B cell (primary cell): ENCODE results near the gene EPB41L1. TPM values are rescaled to one million over a fixed set of nuclear protein-coding genes. Genes with fewer than 3 reads are reported as not detected.

Experiments used
- ATAC-seq: fragments of 200-7000 bp; cut with Tn5 transposase; one replicate; pipeline ENCODE4 v1.10.0; 2021; ENCODE audit warnings: low read depth, mild to moderate bottlenecking, moderate number of reproducible peaks, moderate library complexity
- CTCF ChIA-PET: fragments of 350-600 bp; sonication (Branson Sonifier 250); formaldehyde crosslinking; loops from one replicate; lab custom pipeline; 2021; ENCODE audit warnings: antibody characterized with exemption, inconsistent platforms; lab: Charles Lee
- POLR2A ChIA-PET: fragments of 350-600 bp; sonication (Branson Sonifier 250); formaldehyde crosslinking; loops from one replicate; lab custom pipeline; 2021; ENCODE audit warnings: antibody characterized with exemption; lab: Charles Lee
- DNase-seq: peaks from one replicate; pipeline ENCODE4 v3.0.0; 2013
- H2AFZ ChIP-seq: 2 replicates; pipeline ENCODE4 v1.6.1; 2012; ENCODE audit warnings: mild to moderate bottlenecking, low read depth, low read length; ENCODE audit not compliant: insufficient read depth, poor library complexity, severe bottlenecking
- H3K27ac ChIP-seq, 2 donors: 1 replicate in 1 of 2; 2 replicates in 1 of 2; pipeline ENCODE4 v1.5.1; 2012 to 2013; ENCODE audit warnings: low read length in 2 of 2, mild to moderate bottlenecking in 2 of 2, moderate library complexity in 1 of 2
- H3K27me3 ChIP-seq, 4 experiments: fragments of 200-600 bp in 1 of 4; sonication (generic) in 1 of 4; replicated peaks in 1 of 4; 1 replicate in 2 of 4; 2 replicates in 2 of 4; pipeline versions ENCODE4 v1.6.1 to v1.7.0; 2013 to 2016; ENCODE audit warnings: low read length in 3 of 4, mild to moderate bottlenecking in 2 of 4, mixed read lengths in 1 of 4, moderate library complexity in 1 of 4; ENCODE audit not compliant: insufficient read depth in 4 of 4, control insufficient read depth in 3 of 4; ENCODE audit errors: control extremely low read depth in 1 of 4
- H3K36me3 ChIP-seq, 2 experiments: replicated peaks in 1 of 2; 1 replicate in 1 of 2; 2 replicates in 1 of 2; pipeline versions ENCODE4 v1.6.1 to v1.7.1; 2013; ENCODE audit warnings: low read length in 1 of 2; ENCODE audit not compliant: insufficient read depth in 2 of 2, control insufficient read depth in 1 of 2; ENCODE audit errors: control extremely low read depth in 1 of 2, extremely low read depth in 1 of 2
- H3K4me1 ChIP-seq, 2 donors: fragments of 200-600 bp in 1 of 2; sonication (generic) in 1 of 2; 1 replicate in 1 of 2; 2 replicates in 1 of 2; pipeline versions ENCODE4 v1.5.1 to v1.6.1; 2013 to 2017; ENCODE audit warnings: low read length in 2 of 2; ENCODE audit not compliant: control insufficient read depth in 2 of 2, insufficient read depth in 2 of 2
- H3K4me2 ChIP-seq: replicated peaks from 2 replicates; pipeline ENCODE3; 2012; ENCODE audit warnings: mild to moderate bottlenecking, low read depth, low read length; ENCODE audit not compliant: poor library complexity, severe bottlenecking
- H3K4me3 ChIP-seq, 5 experiments: fragments of 200-600 bp in 1 of 5; sonication (generic) in 1 of 5; 1 replicate in 3 of 5; 2 replicates in 2 of 5; pipeline versions ENCODE4 v1.5.1 to v1.7.0; 2011 to 2016; ENCODE audit warnings: low read length in 4 of 5, mild to moderate bottlenecking in 4 of 5, low read depth in 2 of 5, control low read depth in 1 of 5, moderate library complexity in 1 of 5; ENCODE audit not compliant: insufficient read depth in 1 of 5; ENCODE audit errors: control extremely low read depth in 1 of 5, extremely low read depth in 1 of 5
- H3K79me2 ChIP-seq: fragments of 200-600 bp; sonication (generic); one replicate; pipeline ENCODE4 v1.6.0; 2016; ENCODE audit warnings: low read length; ENCODE audit not compliant: control insufficient read depth, insufficient read depth
- H3K9ac ChIP-seq: fragments of 200-600 bp; sonication (generic); 2 replicates; pipeline ENCODE4 v1.6.1; 2017; ENCODE audit warnings: mild to moderate bottlenecking, low read length, moderate library complexity
- H3K9me3 ChIP-seq, 3 donors: one replicate each; pipeline versions ENCODE4 v1.6.1 to v1.7.1; 2013; ENCODE audit warnings: low read length in 2 of 3; ENCODE audit not compliant: control insufficient read depth in 2 of 3, insufficient read depth in 1 of 3; ENCODE audit errors: control extremely low read depth in 1 of 3
- H4K20me1 ChIP-seq: 2 replicates; pipeline ENCODE4 v1.6.0; 2012; ENCODE audit warnings: mild to moderate bottlenecking, low read length; ENCODE audit not compliant: insufficient read depth, control insufficient read depth, poor library complexity, severe bottlenecking
- H3K27ac Mint-ChIP-seq: one replicate; pipeline ENCODE4 v1.8.0; 2021; ENCODE audit warnings: mixed read lengths
- H3K27me3 Mint-ChIP-seq: one replicate; pipeline ENCODE4 v1.8.0; 2021; ENCODE audit warnings: mixed read lengths
- H3K4me1 Mint-ChIP-seq: one replicate; pipeline ENCODE4 v1.8.0; 2021; ENCODE audit warnings: mixed read lengths
- H3K4me3 Mint-ChIP-seq: one replicate; pipeline ENCODE4 v1.8.0; 2021; ENCODE audit warnings: mixed read lengths
- H3K9me3 Mint-ChIP-seq: one replicate; pipeline ENCODE4 v1.8.0; 2022; ENCODE audit warnings: mixed read lengths; ENCODE audit not compliant: insufficient read depth
- EZH2 ChIP-seq: IDR thresholded peaks from 2 replicates; pipeline ENCODE4 v1.6.1; 2012; ENCODE audit warnings: borderline replicate concordance, low read depth, mild to moderate bottlenecking, moderate library complexity, low read length; ENCODE audit not compliant: insufficient read depth, poor library complexity, severe bottlenecking
- WGBS: methylation state at CpG from one replicate; pipeline ENCODE4 v1.1.5; 2013; ENCODE audit warnings: missing lambda C conversion rate; ENCODE audit not compliant: insufficient coverage; 5-methylcytosine and 5-hydroxymethylcytosine counted together
- intact Hi-C: fragments of 100-400 bp; cut with micrococcal nuclease; formaldehyde crosslinking; loops from one replicate; pipeline ENCODE4 v1.10.0; 2022
- polyA plus RNA-seq: library from polyadenylated mRNA; depleted of rRNA; stranded (reverse); fragments of >200 nt; gene quantifications from 2 replicates; pipeline ENCODE4 v1.2.3, GENCODE V29; 2012
- total RNA-seq, 2 donors: library from RNA; stranded (reverse); fragments of 120-200 nt in 1 of 2; gene quantifications; 1 replicate in 1 of 2; 2 replicates in 1 of 2; pipeline versions ENCODE4 v1.2.3 to v1.2.4, GENCODE V29; 2013 to 2022
- TF ChIP-seq, protein P1 (sequence below): fragments of 200-600 bp; IDR thresholded peaks from one replicate; pipeline ENCODE4 v1.8.0; 2022; ENCODE audit warnings: antibody characterized with exemption, mild to moderate bottlenecking

EPB41L1 gene
- total and polyA plus RNA-seq, 2 donors (not counting 1 experiment from before 2014, with no cell fraction given) = 0.12 to 1.3 TPM

DNA sequence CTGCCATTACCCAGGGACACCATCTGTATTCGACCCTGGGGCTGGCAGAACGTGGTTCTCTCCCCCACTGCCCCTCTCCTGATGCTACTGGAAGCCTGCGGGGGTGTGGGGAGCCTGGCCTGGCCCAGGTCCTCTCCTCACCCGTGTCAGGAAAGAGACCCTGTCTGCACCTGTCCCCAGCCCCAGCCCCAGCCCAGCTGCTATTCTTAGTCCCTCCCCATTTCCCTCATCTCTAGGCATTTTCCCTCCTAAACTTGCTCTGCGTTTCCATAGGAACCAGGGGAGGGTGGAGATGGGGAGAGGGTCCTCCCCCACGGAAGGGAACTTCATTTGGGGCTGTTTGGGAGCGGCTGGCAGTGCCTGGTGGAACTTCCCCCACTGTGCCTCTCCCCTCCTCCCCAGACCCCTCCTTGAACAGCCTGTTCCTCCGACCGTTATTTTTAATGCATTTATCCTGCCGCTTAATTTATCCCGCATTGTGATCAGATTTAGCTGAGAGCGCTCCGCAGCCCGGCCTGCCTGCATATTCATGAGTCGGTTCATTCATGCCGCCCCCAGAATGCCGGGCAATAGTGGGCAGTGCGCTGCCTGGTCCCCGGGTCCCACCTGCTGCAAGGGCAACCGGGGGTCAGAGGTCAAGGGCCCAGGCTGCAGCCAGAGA lies 119.8 kb downstream of the EPB41L1 start:
- TF ChIP-seq EZH2 = no peak
- TF ChIP-seq, protein P1, sequence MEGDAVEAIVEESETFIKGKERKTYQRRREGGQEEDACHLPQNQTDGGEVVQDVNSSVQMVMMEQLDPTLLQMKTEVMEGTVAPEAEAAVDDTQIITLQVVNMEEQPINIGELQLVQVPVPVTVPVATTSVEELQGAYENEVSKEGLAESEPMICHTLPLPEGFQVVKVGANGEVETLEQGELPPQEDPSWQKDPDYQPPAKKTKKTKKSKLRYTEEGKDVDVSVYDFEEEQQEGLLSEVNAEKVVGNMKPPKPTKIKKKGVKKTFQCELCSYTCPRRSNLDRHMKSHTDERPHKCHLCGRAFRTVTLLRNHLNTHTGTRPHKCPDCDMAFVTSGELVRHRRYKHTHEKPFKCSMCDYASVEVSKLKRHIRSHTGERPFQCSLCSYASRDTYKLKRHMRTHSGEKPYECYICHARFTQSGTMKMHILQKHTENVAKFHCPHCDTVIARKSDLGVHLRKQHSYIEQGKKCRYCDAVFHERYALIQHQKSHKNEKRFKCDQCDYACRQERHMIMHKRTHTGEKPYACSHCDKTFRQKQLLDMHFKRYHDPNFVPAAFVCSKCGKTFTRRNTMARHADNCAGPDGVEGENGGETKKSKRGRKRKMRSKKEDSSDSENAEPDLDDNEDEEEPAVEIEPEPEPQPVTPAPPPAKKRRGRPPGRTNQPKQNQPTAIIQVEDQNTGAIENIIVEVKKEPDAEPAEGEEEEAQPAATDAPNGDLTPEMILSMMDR = no peak
- Histone ChIP-seq H3K9ac (no peak overlapping the region), H3K36me3 (no peaks in the 10 kb centered on the region), H3K27ac (no peak overlapping the region), H3K27me3 (peaks cover 0 to 8% (median 0%) of the 10 kb centered on the region in 4 experiments), H4K20me1 (no peaks in the 10 kb centered on the region), H3K4me1 (no peaks in the 10 kb centered on the region), H3K4me3 (no peak overlapping the region), H3K79me2 (no peaks in the 10 kb centered on the region), H3K9me3 (peaks cover 0 to 3% (median 0%) of the 10 kb centered on the region in 3 donors), H2AFZ (no peak overlapping the region), H3K4me2 (no peak overlapping the region)
- ChIA-PET CTCF (interaction anchor here (0.8 to 3.8 kb wide), 8 partner anchors 10 to 645 kb away, joined by 3 to 20 read pairs (median 4); no protein-coding TSS in a partner anchor), POLR2A (no interaction called here)
- Mint-ChIP-seq H3K4me1 (no peaks in the 10 kb centered on the region), H3K4me3 (no peak overlapping the region), H3K27ac (no peak overlapping the region), H3K9me3 (no peaks in the 10 kb centered on the region), H3K27me3 (peaks cover 18% of the 10 kb centered on the region)
- intact Hi-C loops = no loop called here
- 79% methylated on average over 16 of the region's 20 CpGs for WGBS
- no peak for ATAC-seq
- DNase-seq = no peak

DNA sequence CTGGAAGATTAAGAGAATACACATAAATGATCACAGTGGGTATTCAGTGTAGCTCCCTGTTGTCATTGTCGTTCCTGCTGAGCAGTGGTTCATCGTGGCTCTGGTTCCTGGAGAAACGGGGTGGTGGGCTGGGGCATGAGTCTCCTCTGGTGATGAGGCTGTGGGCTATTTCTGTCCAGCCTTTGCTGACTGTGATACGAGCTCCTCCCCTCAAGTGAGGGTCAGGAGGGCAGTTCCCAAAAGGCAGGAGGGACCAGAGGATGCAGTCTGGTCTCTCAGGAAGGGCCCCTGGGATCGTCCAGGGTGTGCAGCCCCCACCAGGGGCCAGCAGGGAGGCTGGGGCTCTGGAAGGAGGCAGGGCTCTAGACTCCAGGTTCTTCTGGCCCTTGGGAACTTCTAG lies 120.5 kb downstream of the EPB41L1 start:
- ChIA-PET POLR2A (no interaction called here), CTCF (no interaction called here)
- H3K9ac ChIP-seq = no peak overlapping the region
- no peaks in the 10 kb centered on the region for H3K79me2 ChIP-seq
- H3K36me3 ChIP-seq = no peaks in the 10 kb centered on the region
- DNase-seq = no peak
- peaks cover 0 to 11% (median 0%) of the 10 kb centered on the region in 4 experiments for H3K27me3 ChIP-seq
- H3K4me3 ChIP-seq = no peak overlapping the region
- intact Hi-C loops = no loop called here
- H3K27ac ChIP-seq = no peak overlapping the region
- H4K20me1 ChIP-seq = no peaks in the 10 kb centered on the region
- H2AFZ ChIP-seq = no peak overlapping the region
- TF ChIP-seq, protein P1 = no peak
- TF ChIP-seq EZH2 = no peak
- peaks cover 0 to 3% (median 0%) of the 10 kb centered on the region in 3 donors for H3K9me3 ChIP-seq
- Mint-ChIP-seq H3K4me3 (no peak overlapping the region), H3K4me1 (no peaks in the 10 kb centered on the region), H3K27me3 (peaks cover 18% of the 10 kb centered on the region), H3K9me3 (no peaks in the 10 kb centered on the region), H3K27ac (no peak overlapping the region)
- ATAC-seq = no peak
- no peaks in the 10 kb centered on the region for H3K4me1 ChIP-seq
- no peak overlapping the region for H3K4me2 ChIP-seq
- 87% methylated on average over 5 of the region's 5 CpGs for WGBS
